ENCODE measurements around the gene TAS2R40.

GRCh38 chr7:143225047-143225446 is 3.2 kb downstream of the TAS2R40 start:
- TF ChIP-seq SPI1 (IDR thresholded peaks at IDR 0.05; ENCODE audit: low read depth, low read length) (no peak), POLR2A (IDR thresholded peaks at IDR 0.05; ENCODE audit: low read depth, low read length) (no peak)
